GM12874 (cell line): ENCODE results near the gene TOX2.

Experiments used
- CTCF ChIP-seq: IDR thresholded peaks from 2 replicates; pipeline ENCODE4 v1.5.1; 2011; ENCODE audit warnings: low read depth, mild to moderate bottlenecking, control low read depth, low read length, moderate library complexity; ENCODE audit not compliant: insufficient read depth

TOX2 gene

GRCh38 chr20:43976547-43976946, 61.9 kb downstream of the TOX2 start:
- no peak for TF ChIP-seq CTCF

- TF ChIP-seq CTCF: no peak
Observed at GRCh38 chr20:43977252-43977651, 62.6 kb downstream of the TOX2 start.

- TF ChIP-seq CTCF: no peak
Observed at GRCh38 chr20:43977962-43978361, 63.3 kb downstream of the TOX2 start.

GRCh38 chr20:43979576-43980105, 65.0 kb downstream of the TOX2 start:
- no peak for TF ChIP-seq CTCF

- TF ChIP-seq CTCF: no peak
Observed at GRCh38 chr20:43981540-43981939, 66.9 kb downstream of the TOX2 start.

GRCh38 chr20:43982016-43982415, 67.4 kb downstream of the TOX2 start:
- no peak for TF ChIP-seq CTCF

- TF ChIP-seq CTCF: no peak
Observed at GRCh38 chr20:43982886-43983285, 68.2 kb downstream of the TOX2 start.
